Parathyroid adenoma (tissue), 2 donors: Measurements from ENCODE around the gene KAT2B.

Experiments used
- H2AFZ ChIP-seq: fragments of 300-600 bp; sonication (generic); one replicate; pipeline ENCODE4 v1.7.0; 2017; ENCODE audit warnings: antibody characterized with exemption, mild to moderate bottlenecking
- H3K27ac ChIP-seq: fragments of 300-600 bp; sonication (generic); one replicate; pipeline ENCODE4 v1.7.0; 2017
- H3K27me3 ChIP-seq: fragments of 300-600 bp; sonication (generic); one replicate; pipeline ENCODE4 v1.7.0; 2017; ENCODE audit warnings: low read length; ENCODE audit not compliant: control insufficient read depth, insufficient read depth
- H3K36me3 ChIP-seq: fragments of 300-600 bp; sonication (generic); one replicate; pipeline ENCODE4 v1.7.0; 2017; ENCODE audit warnings: low read length; ENCODE audit not compliant: control insufficient read depth, insufficient read depth
- H3K4me1 ChIP-seq: fragments of 300-600 bp; sonication (generic); one replicate; pipeline ENCODE4 v1.7.0; 2017; ENCODE audit warnings: control low read depth
- H3K4me2 ChIP-seq: fragments of 300-600 bp; sonication (generic); one replicate; pipeline ENCODE4 v1.7.0; 2017; ENCODE audit warnings: low read length
- H3K4me3 ChIP-seq: fragments of 300-600 bp; sonication (generic); one replicate; pipeline ENCODE4 v1.7.0; 2017; ENCODE audit warnings: low read depth, low read length
- H3K79me2 ChIP-seq: fragments of 300-600 bp; sonication (generic); one replicate; pipeline ENCODE4 v1.7.0; 2017; ENCODE audit warnings: control low read depth
- H3K9ac ChIP-seq: fragments of 300-600 bp; sonication (generic); one replicate; pipeline ENCODE4 v1.7.0; 2017; ENCODE audit warnings: mild to moderate bottlenecking
- H3K9me3 ChIP-seq: fragments of 300-600 bp; sonication (generic); one replicate; pipeline ENCODE4 v1.7.0; 2017; ENCODE audit warnings: low read length; ENCODE audit not compliant: control insufficient read depth
- CTCF ChIP-seq: fragments of 300-600 bp; sonication (generic); IDR thresholded peaks from one replicate; pipeline ENCODE4 v1.7.0; 2017; ENCODE audit warnings: antibody characterized with exemption, mild to moderate bottlenecking
- donor health status: primary hyperparathyroidism.

Gene KAT2B

GRCh38 chr3:20145874-20146273, 105.6 kb downstream of the KAT2B start:
- Histone ChIP-seq H3K4me3 (no peak overlapping the region), H3K79me2 (no peaks in the 10 kb centered on the region), H2AFZ (no peak overlapping the region), H3K9ac (no peak overlapping the region), H3K9me3 (no peaks in the 10 kb centered on the region), H3K27me3 (no peaks in the 10 kb centered on the region), H3K4me1 (no peaks in the 10 kb centered on the region), H3K4me2 (no peak overlapping the region), H3K27ac (no peak overlapping the region), H3K36me3 (no peaks in the 10 kb centered on the region)
- TF ChIP-seq CTCF, result no peak

- no peaks in the 10 kb centered on the region for H3K4me1 ChIP-seq
- H2AFZ ChIP-seq, result no peak overlapping the region
- no peaks in the 10 kb centered on the region for H3K27me3 ChIP-seq
- H3K36me3 ChIP-seq, result no peaks in the 10 kb centered on the region
- TF ChIP-seq CTCF, result no peak
- H3K9me3 ChIP-seq, result no peaks in the 10 kb centered on the region
- H3K4me3 ChIP-seq, result no peak overlapping the region
- H3K27ac ChIP-seq, result no peak overlapping the region
- H3K4me2 ChIP-seq, result no peak overlapping the region
- no peaks in the 10 kb centered on the region for H3K79me2 ChIP-seq
- no peak overlapping the region for H3K9ac ChIP-seq
These were observed 106.1 kb downstream of the KAT2B start for GRCh38 chr3:20146301-20146700.

- Histone ChIP-seq H3K4me2 (no peak overlapping the region), H3K9me3 (no peaks in the 10 kb centered on the region), H3K27ac (no peak overlapping the region), H3K27me3 (no peaks in the 10 kb centered on the region), H3K4me3 (no peak overlapping the region), H3K79me2 (no peaks in the 10 kb centered on the region), H3K36me3 (no peaks in the 10 kb centered on the region), H2AFZ (no peak overlapping the region), H3K9ac (no peak overlapping the region), H3K4me1 (no peaks in the 10 kb centered on the region)
- TF ChIP-seq CTCF, result no peak
These were observed 107.1 kb downstream of the KAT2B start for GRCh38 chr3:20147361-20147760.

- H3K36me3 ChIP-seq, result no peaks in the 10 kb centered on the region
- H3K9ac ChIP-seq, result no peak overlapping the region
- no peaks in the 10 kb centered on the region for H3K9me3 ChIP-seq
- H2AFZ ChIP-seq, result no peak overlapping the region
- TF ChIP-seq CTCF, result no peak
- no peaks in the 10 kb centered on the region for H3K79me2 ChIP-seq
- no peak overlapping the region for H3K4me2 ChIP-seq
- no peaks in the 10 kb centered on the region for H3K4me1 ChIP-seq
- no peak overlapping the region for H3K4me3 ChIP-seq
- H3K27ac ChIP-seq, result no peak overlapping the region
- no peaks in the 10 kb centered on the region for H3K27me3 ChIP-seq
These were observed 108.2 kb downstream of the KAT2B start for GRCh38 chr3:20148466-20148865.

- Histone ChIP-seq H3K4me1 (no peaks in the 10 kb centered on the region), H3K27me3 (no peaks in the 10 kb centered on the region), H3K9me3 (no peaks in the 10 kb centered on the region), H3K27ac (no peak overlapping the region), H3K79me2 (no peaks in the 10 kb centered on the region), H3K36me3 (no peaks in the 10 kb centered on the region), H3K9ac (no peak overlapping the region), H3K4me3 (no peak overlapping the region), H3K4me2 (no peak overlapping the region), H2AFZ (no peak overlapping the region)
- no peak for TF ChIP-seq CTCF
These were observed 113.8 kb downstream of the KAT2B start for GRCh38 chr3:20154078-20154477.
